Stimulated activated CD8-positive, alpha-beta memory T cell treated with anti-CD3 and anti-CD28 coated beads, Interleukin-2, amount 100 ng/mL, for 48 hours (primary cell): Measurements from ENCODE around the gene PIP5K1B.

ENCODE experiments used
- DNase-seq, 2 donors: peaks; one replicate each; pipeline ENCODE4 v3.0.0-alpha.2; 2020; ENCODE audit warnings: low read depth in 2 of 2

The PIP5K1B gene

DNA sequence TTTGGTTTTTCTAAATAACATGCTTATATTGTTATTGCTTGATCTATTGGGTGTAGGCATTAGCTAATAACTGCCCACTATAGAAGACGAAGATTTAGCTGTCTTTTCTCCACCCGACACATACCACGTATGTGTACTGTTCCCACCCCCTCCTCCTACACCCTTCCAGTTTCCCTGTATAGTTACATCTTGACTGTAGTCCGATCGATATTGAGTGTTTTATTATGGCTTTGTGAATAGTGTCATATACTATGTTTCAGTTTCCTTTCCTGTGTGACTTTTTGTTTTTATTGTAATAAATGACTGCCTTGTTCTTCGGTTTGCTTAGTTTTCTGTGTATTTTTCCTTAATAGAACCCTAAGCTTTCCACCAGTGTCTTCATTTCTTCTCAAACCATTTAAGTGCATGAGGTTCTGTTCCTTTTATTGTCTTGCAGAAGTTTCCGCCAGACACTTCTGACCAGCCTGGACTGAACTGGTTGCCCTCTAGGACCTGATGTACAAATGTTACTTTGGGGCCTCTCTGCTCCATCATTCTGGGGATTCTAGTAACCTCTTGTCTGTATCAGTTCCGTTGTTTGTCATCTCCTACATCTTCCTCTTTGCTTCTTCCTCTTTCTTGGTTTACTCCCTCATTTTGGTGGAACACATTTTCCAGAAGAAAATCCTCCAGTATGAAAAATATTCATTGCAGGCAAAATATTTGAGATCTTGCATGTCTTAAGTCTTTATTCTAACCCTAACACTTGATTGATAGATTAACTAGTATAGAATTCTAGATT, 247.0 kb downstream of the PIP5K1B start:
- DNase-seq: no peak

DNA sequence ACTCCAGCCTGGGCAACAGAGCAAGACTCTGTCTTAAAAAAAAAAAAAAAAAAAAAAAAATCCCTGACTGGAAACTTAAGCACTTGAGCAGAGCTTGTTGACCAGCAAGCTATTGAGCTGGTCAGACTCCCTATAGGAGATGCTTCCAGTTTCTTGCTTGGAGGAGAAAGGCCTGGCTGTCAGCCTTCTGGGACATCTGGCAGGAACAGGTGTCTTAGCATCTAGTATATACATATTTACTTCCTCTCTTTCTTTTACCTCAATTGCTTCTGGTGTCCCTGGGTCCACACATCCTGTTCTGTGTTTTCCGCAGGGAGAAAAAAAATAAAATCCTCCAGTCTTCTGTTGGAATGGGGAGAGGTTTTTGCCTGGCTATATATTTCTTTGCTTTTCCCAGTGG, 248.7 kb downstream of the PIP5K1B start:
- no peak for DNase-seq

DNA sequence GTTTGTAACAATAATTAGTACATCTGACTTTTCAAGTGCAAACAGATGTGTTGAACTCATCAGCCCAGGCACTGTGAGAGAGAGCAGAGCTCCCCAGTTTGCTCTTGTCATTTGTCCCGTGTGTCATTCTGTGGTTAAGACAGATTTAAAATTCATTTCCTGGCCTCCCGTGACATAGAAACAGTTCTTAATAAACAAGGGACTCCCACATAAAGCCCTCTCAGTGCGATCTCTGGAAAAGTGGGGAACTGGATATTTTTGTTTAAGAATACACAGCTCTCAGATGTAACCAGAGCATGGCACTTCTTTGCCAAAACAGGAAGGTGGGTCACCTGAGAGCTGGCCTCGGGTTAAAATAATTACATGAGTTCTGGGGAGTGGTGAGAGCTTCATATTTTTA, 250.3 kb downstream of the PIP5K1B start:
- DNase-seq: no peak

DNA sequence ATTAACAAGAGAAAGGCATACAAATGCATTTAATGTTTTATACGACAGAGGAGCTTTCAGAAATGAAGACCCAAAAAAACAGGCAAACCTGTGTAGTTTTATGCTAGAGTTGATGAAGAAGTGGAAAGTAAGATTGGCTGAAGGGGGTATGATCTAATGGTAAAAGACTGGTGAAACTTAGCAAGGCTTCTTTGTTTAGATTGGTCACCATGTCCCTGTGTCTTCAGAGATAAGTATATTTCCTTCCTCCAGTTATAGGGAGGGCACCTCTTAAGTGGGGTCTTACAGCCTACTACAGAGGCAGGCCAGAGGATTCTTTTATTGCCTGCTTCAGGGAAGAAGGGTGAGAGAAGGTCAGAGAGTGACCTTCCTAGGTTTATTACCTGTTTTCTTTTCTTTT, 252.4 kb downstream of the PIP5K1B start:
- DNase-seq: no peak

DNA sequence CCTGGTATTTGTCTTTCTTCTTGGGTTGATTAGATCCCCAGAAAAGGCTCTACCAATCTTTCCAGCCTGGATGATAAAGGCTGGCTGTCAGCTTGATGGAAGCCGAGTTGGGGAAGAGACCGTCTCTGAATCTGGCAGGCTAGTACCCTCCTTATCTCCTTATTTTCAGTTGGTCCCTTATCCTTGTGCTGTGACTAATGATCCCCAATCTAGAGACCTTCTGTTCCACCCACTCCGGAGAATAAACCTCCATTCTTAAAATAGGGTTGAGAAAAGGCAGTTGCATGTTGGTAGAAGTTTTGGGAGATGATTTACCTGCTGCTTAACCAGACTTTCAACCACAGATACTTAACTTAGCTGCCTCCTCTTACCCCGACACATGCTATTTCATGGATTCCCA, 256.5 kb downstream of the PIP5K1B start:
- DNase-seq: no peak

DNA sequence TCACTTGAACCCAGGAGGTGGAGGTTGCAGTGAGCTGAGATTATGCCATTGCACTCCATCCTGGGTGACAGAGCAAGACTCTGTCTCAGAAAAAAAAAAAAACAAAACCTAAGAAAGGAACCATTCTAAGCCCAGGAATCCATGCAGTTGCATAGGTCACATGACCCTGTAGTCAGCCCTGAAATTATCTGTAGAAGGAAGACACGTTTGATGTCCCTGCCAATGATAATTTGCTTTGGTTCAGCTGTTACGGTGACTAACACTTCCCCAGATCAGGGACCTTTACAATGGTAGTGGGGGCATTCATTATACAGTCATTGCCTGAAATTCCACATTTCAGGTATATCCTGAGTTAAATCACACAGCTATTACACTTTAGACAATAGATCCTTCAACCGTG, 258.4 kb downstream of the PIP5K1B start:
- no peak for DNase-seq

DNA sequence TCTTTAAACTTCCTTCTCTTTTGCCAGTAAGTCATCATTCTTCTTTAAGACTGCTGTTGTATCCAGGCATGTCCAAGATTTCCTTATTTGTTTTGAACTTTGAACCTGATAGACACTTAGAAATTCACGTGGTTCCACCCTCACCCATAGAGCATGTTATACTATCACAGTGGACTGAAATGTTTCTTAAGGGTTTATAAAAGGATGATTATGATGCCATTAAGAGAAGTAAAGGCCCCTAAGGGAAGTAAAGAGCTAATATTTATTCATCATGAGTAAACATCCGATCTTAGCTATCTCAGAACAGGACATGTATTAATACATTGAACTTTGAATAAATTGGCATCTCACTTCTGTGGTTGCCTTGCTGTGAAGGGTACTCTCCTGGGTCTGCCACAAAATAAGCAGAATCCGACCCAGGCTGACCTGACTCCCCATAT, 259.1 kb downstream of the PIP5K1B start:
- DNase-seq: no peak

DNA sequence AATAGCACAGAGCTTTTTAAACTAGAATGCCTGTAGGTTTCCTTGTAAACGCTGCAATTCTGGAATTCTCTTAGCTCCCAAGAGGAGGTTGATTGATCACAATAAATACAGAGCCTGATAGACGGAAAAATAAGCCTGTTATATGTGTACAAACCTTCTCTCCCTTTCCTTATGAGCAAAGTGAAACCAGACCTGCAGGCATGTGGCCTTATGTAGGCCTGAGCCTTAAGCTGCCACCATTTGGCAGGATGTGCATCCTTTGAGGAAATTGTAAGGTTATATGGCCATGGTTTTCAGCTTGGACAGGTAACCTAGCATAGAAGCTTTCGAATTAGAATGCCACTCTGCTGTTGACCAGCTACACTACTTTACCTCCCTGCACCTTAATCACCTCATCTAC, 259.7 kb downstream of the PIP5K1B start:
- DNase-seq: no peak

DNA sequence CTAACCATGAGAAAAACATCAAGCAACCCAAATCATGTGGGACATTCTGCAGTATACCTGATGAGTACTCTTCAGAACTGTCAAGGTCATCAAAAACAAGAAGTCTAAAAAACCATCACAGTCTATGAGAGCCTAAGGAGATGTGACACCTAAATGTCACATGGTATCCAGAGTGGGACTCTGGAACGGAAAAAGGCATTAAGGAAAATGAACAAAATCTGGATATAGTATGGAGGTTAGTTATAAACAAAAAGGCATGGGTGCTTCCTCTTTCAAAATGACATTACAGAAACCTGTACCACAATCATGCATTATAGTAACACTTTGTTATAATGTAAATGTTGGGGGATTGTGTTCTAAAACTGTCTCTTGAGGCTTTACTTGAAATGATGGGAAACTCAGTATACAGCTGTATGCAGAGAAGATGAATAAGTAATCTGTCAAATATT, 261.5 kb downstream of the PIP5K1B start:
- DNase-seq: no peak

DNA sequence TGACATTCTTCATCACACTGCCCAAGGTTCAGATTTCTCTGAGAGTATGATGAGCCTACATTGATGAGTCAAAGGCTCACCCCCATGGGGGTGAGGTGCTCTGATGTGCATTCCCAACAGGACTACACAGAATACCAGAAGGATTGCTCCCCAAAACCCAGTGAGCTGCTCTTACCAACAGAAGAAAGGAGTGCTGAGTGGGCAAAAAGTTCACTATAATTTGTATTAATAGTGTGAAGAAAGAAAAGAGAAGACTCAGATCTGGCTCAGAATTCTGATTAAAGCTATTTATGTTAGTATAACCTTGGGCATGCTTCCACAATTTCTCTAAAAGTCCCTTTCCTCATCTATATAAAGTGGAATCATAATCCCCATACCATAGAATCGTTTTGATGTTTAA, 262.8 kb downstream of the PIP5K1B start:
- no peak for DNase-seq

DNA sequence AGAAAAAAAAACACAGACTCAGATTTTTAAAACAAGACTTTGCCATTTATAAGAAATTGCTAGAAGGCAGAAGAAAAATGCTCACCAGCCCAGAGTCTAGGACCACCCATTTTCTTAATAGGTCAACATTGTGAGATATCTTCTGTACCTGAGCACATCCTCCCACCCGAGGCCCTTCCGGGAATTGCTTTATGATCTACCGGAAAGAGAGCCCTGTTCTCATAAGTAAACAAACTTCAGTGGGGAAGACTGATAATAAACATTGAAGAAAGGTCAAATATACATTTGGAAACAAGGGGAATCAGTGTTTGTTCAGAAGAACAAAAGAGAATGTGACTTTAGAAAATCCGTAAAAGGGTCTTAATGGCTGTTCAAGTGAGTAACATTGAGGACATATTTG, 264.5 kb downstream of the PIP5K1B start:
- no peak for DNase-seq

DNA sequence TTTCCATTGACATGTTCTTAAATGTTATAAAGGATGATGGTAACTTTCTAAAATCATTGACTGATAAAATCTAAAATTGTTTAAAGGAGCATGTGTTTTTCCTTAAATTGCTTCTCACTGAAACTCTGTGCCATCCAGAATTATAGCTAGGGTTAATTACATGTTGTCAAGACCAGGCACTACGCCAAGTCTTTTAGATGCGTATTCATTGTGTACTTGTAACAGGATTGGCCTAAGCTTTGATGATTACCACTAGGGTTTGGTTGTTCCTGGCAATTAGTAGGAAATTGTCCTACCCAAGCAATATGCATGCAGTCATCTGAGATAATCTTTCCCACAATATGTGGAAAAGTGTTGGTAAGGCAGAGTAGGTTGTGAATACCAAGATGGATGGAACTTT, 265.1 kb downstream of the PIP5K1B start:
- no peak for DNase-seq

DNA sequence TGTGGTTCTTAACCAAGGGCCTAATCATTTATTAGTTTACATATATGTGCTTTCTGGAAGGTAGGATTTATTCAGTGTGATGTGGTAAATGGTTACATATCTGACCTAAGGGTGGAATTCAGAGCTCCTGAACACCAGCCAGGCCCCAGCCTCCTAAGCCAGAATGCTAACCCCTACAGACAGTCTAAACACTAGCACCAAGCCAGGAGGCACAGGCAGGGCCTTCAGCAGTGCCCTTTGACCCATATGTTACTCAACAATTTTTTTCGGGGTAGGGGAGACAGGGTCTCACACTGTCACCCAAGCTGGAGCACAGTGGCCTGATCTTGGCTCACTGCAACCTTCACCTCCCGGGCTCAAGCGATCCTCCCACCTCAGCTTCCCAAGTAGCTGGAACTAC, 268.6 kb downstream of the PIP5K1B start:
- DNase-seq: no peak

DNA sequence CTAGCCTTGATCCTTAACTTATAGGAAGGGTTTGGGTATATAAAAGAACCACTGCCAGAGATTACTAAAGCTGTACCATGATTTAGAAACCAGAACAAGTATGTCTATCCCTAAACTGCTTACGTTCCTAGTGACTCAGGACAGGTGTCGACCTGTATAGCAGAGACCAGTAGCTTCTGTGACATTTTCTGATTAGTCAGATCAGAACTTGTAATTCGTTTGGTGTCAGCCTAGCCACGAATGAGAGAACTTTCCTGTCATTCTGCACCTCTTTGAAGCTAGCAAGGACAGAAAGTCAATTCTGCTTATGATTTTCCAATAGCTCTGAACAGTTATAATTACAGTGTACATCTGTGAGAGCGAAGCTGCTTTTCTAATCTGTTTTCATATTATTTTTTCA, 269.4 kb downstream of the PIP5K1B start:
- no peak for DNase-seq

DNA sequence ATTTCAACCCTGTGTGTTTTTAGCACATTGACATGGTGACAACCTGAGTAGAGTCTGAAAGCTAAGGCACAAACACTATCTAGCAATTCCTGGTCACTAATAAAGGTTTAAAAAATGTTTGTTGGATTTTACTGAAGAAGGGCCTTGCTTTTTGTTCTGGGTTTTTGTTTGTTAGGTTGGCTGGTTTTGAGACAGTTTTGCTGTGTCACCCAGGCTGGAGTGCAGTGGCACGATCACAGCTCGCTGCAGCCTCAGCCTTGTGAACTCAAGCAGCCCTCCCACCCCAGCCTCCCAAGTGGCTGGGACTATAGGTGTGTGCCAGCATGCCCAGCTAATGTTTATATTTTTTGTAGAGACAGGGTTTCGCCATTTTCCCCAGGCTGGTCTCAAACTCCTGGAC, 269.9 kb downstream of the PIP5K1B start:
- DNase-seq: no peak

DNA sequence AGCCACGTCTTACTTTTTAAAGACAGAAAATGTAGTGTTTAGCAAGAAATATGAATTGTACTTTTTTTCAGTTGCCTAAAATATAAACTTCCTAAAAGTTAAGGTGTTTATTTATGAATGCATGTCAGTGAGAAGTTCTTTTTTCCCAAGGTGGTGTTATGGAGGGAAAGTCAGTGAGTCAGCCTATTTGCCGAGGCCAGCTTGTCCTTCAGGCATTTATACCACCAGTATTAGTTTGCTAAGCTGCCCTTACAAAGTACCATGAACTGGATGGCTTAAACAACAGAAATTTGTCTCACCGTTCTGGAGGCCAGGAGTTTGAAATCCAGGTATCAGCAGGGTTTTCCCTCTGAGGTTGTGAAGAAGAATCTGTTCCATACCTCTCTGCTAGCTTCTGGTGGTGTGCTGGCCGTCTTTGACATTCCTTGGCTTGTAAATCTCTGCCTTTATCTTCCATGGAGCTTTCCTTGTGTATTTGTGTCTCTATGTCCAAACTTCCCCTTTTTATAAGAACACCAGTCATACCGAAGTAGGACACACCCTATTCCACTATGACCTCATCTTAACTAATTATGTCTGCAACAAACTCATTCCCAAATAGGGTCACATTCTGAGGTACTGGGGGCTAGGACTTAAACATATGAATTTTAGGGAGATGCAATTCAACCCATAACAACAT, 270.5 kb downstream of the PIP5K1B start:
- DNase-seq: no peak

DNA sequence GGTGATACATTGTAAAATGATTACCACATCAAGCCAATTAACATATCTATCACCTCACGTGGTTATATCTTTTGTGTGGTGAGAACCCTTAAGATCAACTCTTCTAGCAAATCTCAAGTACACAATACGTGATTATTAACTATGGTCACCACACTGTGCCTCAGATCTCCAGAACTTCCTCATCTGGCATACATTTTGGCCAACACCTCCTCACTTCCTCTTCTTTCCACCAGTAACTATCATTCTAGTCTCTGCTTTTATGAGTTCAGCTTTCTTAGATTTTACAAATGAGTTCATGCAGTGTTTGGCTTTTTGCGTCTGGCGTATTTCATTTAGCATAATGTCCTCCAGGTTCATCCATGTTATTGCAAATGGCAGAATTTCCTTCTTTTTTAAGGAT, 273.0 kb downstream of the PIP5K1B start:
- no peak for DNase-seq

DNA sequence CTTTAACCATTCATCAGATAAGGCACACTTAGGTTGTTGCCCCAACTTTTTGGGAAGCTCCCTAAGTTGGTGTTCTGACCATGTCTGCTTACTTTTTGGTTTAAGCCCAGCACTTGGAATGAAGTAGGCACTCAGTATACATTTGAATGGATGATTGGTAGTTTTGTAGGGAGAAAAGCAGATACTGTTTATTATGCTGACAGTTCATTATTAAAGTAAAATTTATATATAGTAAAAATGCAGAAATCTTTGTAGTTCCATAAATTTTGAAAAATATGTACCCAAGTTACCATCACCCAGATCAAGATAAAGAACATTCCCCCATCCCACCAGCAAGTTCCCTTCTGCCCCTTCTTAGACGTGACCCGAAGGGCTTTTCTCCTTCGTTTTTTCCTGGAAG, 273.5 kb downstream of the PIP5K1B start:
- DNase-seq: no peak

DNA sequence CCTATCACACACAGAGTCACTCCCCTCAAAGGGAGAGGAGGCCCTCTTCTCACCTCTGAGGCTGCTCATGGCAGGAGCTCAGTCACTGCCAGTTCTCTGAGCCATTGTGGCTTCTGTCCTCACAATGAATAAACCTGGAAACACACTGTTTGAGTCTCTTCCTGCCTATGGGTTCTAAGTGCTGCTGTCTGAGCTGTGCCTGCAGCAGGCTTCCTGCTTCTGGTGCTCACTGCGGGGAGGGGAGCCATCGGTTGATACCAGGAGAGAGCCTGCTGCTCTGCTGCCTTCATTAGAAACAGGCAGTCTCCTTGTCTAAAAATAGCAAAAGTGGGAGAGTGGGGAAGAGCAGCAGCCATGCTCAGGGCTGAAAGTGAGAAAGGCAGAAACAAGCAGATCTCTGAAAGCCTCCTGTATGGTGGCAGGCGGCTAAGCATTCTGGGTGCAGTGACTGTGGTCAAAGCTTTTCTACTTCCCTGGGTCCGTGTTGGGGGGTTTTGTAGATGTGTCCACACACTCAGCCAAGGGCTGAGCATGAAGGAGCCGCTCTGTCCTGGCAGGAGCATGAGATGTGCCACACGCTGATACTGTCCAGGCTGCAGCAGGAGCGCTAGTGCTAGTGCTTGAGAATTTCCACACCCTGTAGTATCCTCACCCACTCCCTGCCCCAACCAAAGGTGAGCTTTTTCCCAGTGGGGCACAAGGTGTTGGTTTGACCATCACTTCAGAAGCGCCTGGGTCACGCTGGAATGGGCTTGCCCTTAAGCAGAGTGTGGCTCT, 274.7 kb downstream of the PIP5K1B start:
- peak in 1 of 2 donors; percentile 10 for DNase-seq

DNA sequence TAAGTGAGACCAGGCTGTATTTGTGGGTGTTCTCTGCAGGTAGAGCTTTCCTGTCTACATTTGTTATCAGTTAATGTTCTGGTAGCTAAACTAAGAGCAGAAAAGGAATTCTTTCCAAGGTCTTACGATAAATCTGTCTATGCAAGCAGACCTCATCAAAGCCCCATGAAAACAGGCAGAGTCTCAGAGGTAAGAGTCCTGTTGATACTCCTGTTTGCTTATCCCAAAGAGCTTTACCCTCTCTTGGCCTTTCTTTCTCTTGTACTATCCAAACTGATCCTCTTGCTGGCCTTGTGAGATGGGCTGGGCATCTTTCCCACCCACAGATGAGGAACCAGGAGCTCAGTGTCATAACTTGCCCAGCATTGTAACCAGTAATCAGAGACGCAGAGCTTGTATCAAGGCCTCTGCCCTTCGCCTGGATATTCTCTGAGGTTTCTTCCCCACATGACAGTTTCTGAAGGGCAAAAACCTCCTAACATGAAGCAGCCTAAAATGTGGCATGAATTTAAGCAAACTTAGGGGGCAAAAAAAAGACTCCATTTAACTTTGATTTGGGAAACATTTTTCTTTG, 275.4 kb downstream of the PIP5K1B start:
- DNase-seq: no peak

DNA sequence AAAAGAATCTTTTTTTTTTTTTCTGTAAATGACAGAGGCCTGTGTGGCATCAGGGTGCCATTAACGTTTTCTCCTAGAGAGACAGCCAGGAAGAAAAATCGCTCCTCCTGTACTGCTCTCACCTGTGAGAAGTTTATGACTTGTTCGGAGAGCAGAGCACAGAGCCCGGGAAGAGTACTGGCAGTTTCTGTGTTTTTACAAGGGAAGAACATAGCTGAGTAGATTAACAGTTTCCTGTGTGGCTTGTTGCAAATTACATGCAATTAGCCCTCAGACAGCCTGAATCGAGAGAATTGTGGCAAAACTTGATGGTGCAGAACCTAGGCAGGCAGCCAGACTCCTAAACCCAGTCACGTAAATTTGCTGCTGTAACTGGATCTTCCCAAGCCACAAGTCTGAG, 276.7 kb downstream of the PIP5K1B start:
- no peak for DNase-seq

DNA sequence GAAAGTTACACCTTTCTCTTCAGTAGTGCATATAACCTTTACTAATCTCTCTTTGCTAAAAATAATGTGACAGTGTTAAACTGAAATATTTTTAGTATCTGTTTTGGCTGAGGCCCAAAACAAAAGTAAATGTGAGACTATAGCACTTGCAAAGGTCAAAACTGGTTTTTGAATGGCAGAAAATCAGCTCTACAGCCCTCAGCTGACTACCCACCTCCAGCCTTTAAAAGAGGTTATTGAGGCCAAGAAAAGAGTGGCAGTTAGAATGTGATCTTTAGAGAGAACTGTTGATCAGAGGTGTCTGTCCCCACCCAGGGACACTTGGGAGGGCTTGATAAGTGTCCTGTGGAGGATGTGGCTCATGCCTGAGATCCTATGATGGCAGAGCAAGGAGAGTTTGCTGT, 278.0 kb downstream of the PIP5K1B start:
- DNase-seq: no peak
